Measurements from ENCODE around the gene ELAVL1. TPM values are rescaled to one million over a fixed set of nuclear protein-coding genes. Genes with fewer than 3 reads are reported as not detected.

ELAVL1 gene
- polyA plus RNA-seq, 1 donor, result 56.0 TPM

DNA sequence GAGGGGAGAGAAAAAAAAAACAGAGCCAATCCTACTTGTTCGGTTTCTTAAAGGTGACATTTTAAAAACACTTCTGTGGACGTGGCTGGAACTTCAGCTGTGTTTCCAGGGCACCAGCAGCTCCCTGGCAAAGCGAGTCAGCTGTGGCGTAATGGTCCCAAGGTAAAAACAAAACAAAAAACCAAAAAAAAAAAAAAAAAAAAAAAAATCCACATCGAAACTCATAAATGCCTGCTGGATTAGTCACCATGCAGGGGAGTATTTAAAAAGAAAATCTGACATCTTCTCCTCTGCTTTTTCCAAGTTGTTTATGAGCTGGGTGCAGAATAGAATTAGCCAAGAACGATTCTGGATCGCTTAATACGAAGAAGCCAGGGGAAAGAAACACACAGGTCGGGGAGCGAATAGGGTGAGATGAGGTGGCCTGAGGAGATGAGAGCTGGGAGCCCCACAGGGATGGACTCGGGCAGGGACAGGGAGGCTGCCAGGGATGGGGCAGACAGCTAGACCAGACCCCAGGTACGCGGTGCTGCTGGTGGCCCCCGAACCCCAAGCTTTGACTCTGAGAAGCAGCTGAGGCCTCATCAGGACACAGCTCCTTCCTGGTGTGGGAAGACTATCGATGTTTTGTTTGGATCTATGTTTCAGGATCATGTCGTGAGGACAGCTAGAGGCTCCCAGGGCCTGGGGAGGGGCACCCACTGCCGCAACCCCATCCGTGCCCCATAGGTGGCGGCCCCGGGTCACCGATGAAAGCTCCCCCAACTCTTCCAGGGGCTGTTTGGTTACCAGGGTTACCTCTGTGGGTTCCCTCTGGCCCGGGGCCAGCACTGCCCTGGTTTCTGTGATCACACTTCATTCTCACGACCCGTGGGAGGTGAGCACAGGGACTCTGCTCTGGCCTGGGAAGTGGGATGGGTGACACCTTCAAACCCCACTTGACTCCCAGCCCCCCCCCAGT lies 76.4 kb downstream of the ELAVL1 start:
- H3K4me3 ChIP-seq (ENCODE audit: low read length), result no peak overlapping the region
- peaks cover 40% of the 10 kb centered on the region for H3K36me3 ChIP-seq (ENCODE audit: control insufficient read depth, insufficient read depth, low read length)
- no CpG with 5 or more reads among the region's 24 CpGs for WGBS (ENCODE audit: insufficient coverage, low lambda C conversion rate)
- peaks cover 3% of the 10 kb centered on the region for H3K9me3 ChIP-seq (ENCODE audit: control insufficient read depth, low read depth, low read length)
- H3K27ac ChIP-seq (ENCODE audit: low read length), result no peak overlapping the region
- no peak for DNase-seq
- H3K4me1 ChIP-seq (ENCODE audit: control insufficient read depth, insufficient read depth, low read length), result peaks cover 4% of the 10 kb centered on the region
- H3K27me3 ChIP-seq (ENCODE audit: control insufficient read depth, insufficient read depth, low read length), result no peaks in the 10 kb centered on the region

GRCh38 chr19:7928334-7928706 lies 77.1 kb downstream of the ELAVL1 start:
- Histone ChIP-seq H3K36me3 (ENCODE audit: control insufficient read depth, insufficient read depth, low read length) (peaks cover 33% of the 10 kb centered on the region), H3K4me3 (ENCODE audit: low read length) (no peak overlapping the region), H3K9me3 (ENCODE audit: control insufficient read depth, low read depth, low read length) (peaks cover 3% of the 10 kb centered on the region), H3K27me3 (ENCODE audit: control insufficient read depth, insufficient read depth, low read length) (no peaks in the 10 kb centered on the region), H3K27ac (ENCODE audit: low read length) (no peak overlapping the region), H3K4me1 (ENCODE audit: control insufficient read depth, insufficient read depth, low read length) (peaks cover 4% of the 10 kb centered on the region)
- no peak for DNase-seq
- 100% methylated on average over 1 of the region's 9 CpGs for WGBS (ENCODE audit: insufficient coverage, low lambda C conversion rate)

GRCh38 chr19:7927605-7928333 lies 77.7 kb downstream of the ELAVL1 start:
- peaks cover 33% of the 10 kb centered on the region for H3K36me3 ChIP-seq (ENCODE audit: control insufficient read depth, insufficient read depth, low read length)
- H3K9me3 ChIP-seq (ENCODE audit: control insufficient read depth, low read depth, low read length), result peaks cover 3% of the 10 kb centered on the region
- no peak overlapping the region for H3K27ac ChIP-seq (ENCODE audit: low read length)

DNA sequence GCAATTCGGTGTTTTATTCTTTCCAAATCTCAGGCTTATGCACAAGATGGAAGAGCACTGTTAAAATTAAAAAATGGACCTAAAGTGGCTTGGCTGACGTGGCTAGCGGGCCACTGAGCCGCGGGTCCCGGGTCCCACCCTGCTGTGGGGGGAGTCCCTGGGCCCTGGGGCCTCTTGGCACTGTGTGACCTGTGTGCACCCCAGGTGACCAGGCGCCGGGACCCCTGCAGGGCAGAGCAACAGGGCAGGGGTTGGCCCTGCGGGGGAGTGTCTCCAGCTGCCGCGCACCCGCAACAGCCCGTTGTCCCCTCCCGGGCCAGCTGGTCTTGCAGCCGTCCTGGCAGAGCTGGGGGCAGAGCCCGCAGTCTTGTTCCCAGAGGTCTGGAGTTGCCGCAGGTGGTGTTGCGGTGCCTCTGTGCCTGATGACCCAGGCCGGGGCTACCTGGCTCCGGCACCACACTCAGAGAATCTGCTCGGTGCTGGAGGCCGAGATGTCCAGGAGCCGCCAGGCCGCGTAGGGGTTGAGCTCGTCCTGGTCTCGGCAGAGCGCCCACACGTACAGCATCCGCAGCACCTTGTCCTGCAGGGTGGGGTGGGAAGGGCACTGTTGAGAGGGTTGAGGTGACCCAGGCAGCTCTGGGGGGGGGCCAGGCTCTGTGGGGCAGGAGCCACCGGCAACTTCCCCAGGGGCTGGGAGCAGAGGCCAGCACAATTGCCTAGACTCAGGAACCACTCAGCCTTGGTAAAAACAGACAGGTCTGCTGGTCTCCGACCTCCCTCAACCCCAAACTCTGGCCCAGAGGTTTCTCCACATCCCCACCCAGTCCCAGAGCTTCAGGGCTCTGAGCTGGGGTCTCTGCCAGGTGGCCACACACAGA lies 78.5 kb downstream of the ELAVL1 start:
- WGBS (ENCODE audit: insufficient coverage, low lambda C conversion rate), result no CpG with 5 or more reads among the region's 32 CpGs
- no peak overlapping the region for H3K27ac ChIP-seq (ENCODE audit: low read length)

More at GRCh38 chr19:7927605-7928333, 77.7 kb downstream of the ELAVL1 start:
- Histone ChIP-seq H3K27me3 (ENCODE audit: control insufficient read depth, insufficient read depth, low read length) (no peaks in the 10 kb centered on the region), H3K4me3 (ENCODE audit: low read length) (no peak overlapping the region), H3K4me1 (ENCODE audit: control insufficient read depth, insufficient read depth, low read length) (peaks cover 4% of the 10 kb centered on the region)
- WGBS (ENCODE audit: insufficient coverage, low lambda C conversion rate), result no CpG with 5 or more reads among the region's 23 CpGs
- DNase-seq, result no peak

DNA sequence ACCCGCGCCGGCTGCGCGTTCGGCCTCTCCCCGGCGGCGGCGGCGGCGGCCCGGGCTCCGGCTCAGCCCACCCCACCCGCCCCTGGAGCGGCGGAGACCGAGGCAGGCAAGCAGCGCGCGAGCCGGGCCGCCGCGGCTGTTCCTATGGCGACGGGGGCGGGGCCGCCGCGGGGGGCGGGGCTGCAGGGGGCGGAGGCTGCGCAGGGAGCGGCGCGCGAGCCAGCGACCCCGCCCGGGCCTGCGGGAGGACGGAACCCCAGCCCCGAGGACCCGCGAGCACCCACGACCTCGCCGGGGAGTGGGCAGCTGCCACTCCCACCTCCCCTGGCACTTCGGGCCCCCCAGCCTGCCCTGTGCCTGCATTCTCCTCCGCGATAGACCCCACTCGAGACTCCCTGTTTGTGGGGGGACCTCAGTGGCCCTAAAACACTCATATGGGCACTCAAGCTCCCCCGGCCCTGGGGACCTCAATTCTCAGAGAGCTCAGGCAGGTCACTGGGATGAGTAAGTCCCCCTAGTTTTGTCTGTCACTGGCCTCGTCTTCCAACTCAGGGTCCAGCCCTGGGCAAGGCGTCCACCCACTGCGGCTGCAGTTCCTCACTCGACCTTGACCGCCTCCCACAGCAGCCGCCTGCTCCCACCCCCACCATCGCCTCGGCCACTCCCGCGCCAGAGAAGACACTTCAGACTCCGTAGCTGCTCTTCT lies 79.3 kb downstream of the ELAVL1 start, which contains the start of gene CTXN1:
Gene CTXN1, minus strand, starts transcription at position 115 of the 706 bp plus-strand sequence. CDS start 597 bp downstream, outside the sequence.
- H3K4me1 ChIP-seq (ENCODE audit: control insufficient read depth, insufficient read depth, low read length), result peaks cover 8% of the 10 kb centered on the region
- no peaks in the 10 kb centered on the region for H3K27me3 ChIP-seq (ENCODE audit: control insufficient read depth, insufficient read depth, low read length)
- DNase-seq, result no peak
- H3K36me3 ChIP-seq (ENCODE audit: control insufficient read depth, insufficient read depth, low read length), result peaks cover 27% of the 10 kb centered on the region
- H3K27ac ChIP-seq (ENCODE audit: low read length), result no peak within 1 kb of the TSS
- H3K4me3 ChIP-seq (ENCODE audit: low read length), result peak within 1 kb of the TSS; percentile 48
- WGBS (ENCODE audit: insufficient coverage, low lambda C conversion rate), result no CpG with 5 or more reads among the region's 65 CpGs
- peaks cover 3% of the 10 kb centered on the region for H3K9me3 ChIP-seq (ENCODE audit: control insufficient read depth, low read depth, low read length)

More for the DNA sequence above, 78.5 kb downstream of the ELAVL1 start:
- Histone ChIP-seq H3K4me1 (ENCODE audit: control insufficient read depth, insufficient read depth, low read length) (peaks cover 4% of the 10 kb centered on the region), H3K9me3 (ENCODE audit: control insufficient read depth, low read depth, low read length) (peaks cover 3% of the 10 kb centered on the region), H3K4me3 (ENCODE audit: low read length) (no peak overlapping the region), H3K36me3 (ENCODE audit: control insufficient read depth, insufficient read depth, low read length) (peaks cover 33% of the 10 kb centered on the region), H3K27me3 (ENCODE audit: control insufficient read depth, insufficient read depth, low read length) (no peaks in the 10 kb centered on the region)
- DNase-seq, result no peak

DNA sequence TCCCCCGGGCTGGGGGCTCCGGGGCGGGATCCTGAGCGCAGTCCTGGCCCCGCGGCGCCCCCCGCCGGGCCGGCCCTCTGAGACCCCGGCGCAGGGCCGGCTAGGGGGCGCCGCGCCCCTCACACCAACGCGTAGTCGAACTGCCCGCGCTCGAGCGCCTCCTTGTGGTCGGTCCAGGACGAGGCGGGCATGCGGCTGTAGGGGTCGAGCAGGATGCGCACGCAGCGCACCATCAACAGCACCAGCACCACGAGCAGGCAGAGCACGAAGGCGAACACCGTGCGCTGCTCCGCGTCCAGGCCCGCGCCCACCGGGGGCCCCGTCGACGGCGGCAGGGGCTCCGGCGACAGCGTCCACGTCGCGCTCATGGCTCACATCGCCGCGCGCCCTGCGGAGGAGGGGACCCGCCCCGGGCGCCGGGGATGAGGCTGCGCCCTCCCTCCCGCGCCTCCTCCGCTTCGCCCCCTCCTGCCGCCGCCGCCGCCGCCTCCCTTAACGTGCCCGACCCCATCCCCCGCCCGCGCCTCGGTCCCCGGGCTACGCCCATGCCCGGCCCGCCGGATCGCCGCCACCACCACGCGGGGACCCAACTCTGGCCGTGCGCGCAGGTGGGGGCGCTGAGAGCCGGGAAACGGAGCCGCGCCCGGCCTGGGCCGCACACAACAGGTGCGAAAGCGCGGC lies 80.1 kb downstream of the ELAVL1 start:
- DNase-seq, result peak; percentile 55 to 75
- peaks cover 20% of the 10 kb centered on the region for H3K36me3 ChIP-seq (ENCODE audit: control insufficient read depth, insufficient read depth, low read length)
- H3K4me3 ChIP-seq (ENCODE audit: low read length), result no peak overlapping the region
- H3K9me3 ChIP-seq (ENCODE audit: control insufficient read depth, low read depth, low read length), result peaks cover 3% of the 10 kb centered on the region
- H3K27me3 ChIP-seq (ENCODE audit: control insufficient read depth, insufficient read depth, low read length), result no peaks in the 10 kb centered on the region
- H3K27ac ChIP-seq (ENCODE audit: low read length), result no peak overlapping the region
- peaks cover 11% of the 10 kb centered on the region for H3K4me1 ChIP-seq (ENCODE audit: control insufficient read depth, insufficient read depth, low read length)
- no CpG with 5 or more reads among the region's 98 CpGs for WGBS (ENCODE audit: insufficient coverage, low lambda C conversion rate)

- DNase-seq, result no peak
Measured at GRCh38 chr19:7924651-7925170, 80.7 kb downstream of the ELAVL1 start.

DNA sequence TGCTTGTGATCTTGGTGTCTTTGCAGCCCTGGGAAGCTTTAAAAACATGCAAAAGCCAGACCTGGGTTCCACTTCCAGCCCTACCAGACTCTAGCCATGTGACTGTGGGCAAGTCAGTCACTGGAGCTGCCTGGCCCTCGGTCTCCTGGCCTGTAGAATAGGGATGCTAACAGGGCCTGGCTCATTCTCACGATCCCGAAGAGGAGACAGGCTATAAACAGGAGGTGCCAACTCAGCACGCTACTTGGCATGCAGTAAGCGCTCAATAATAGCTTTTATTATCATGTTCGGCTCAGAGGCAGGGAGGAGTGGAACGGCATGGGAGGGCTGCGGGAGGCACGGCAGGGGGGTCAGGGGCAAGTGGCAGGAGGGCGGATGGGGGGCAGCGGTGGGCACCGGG lies 81.2 kb downstream of the ELAVL1 start:
- H3K4me1 ChIP-seq (ENCODE audit: control insufficient read depth, insufficient read depth, low read length), result peaks cover 18% of the 10 kb centered on the region
- peaks cover 20% of the 10 kb centered on the region for H3K36me3 ChIP-seq (ENCODE audit: control insufficient read depth, insufficient read depth, low read length)
- peaks cover 7% of the 10 kb centered on the region for H3K27me3 ChIP-seq (ENCODE audit: control insufficient read depth, insufficient read depth, low read length)
- no peak for DNase-seq
- no peak overlapping the region for H3K4me3 ChIP-seq (ENCODE audit: low read length)
- peaks cover 3% of the 10 kb centered on the region for H3K9me3 ChIP-seq (ENCODE audit: control insufficient read depth, low read depth, low read length)
- H3K27ac ChIP-seq (ENCODE audit: low read length), result no peak overlapping the region
- no CpG with 5 or more reads among the region's 12 CpGs for whole genome bisulfite sequencing (ENCODE audit: insufficient coverage, low lambda C conversion rate)

More at GRCh38 chr19:7924651-7925170, 80.7 kb downstream of the ELAVL1 start:
- peaks cover 2% of the 10 kb centered on the region for H3K27me3 ChIP-seq (ENCODE audit: control insufficient read depth, insufficient read depth, low read length)
- H3K4me1 ChIP-seq (ENCODE audit: control insufficient read depth, insufficient read depth, low read length), result peaks cover 14% of the 10 kb centered on the region
- no peak overlapping the region for H3K4me3 ChIP-seq (ENCODE audit: low read length)
- peaks cover 3% of the 10 kb centered on the region for H3K9me3 ChIP-seq (ENCODE audit: control insufficient read depth, low read depth, low read length)
- H3K36me3 ChIP-seq (ENCODE audit: control insufficient read depth, insufficient read depth, low read length), result peaks cover 20% of the 10 kb centered on the region
- 93% methylated on average over 6 of the region's 34 CpGs for WGBS (ENCODE audit: insufficient coverage, low lambda C conversion rate)
- no peak overlapping the region for H3K27ac ChIP-seq (ENCODE audit: low read length)

Data from large intestine (tissue), 3 donors.